Measurements from ENCODE around the gene KANSL1L.
A peak's percentile ranks its signal among the peaks of the same experiment; 100 is the strongest.

Gene KANSL1L

GRCh38 chr2:210002158-210003157 is 168.8 kb downstream of the KANSL1L start, which contains the start of gene RPE:
Gene RPE (plus strand): TSS chr2:210002638. CDS start chr2:210002662, 24 bp downstream.
- Histone ChIP-seq H3K27ac (peak within 1 kb of the TSS; percentile 80), H3K4me1 (ENCODE audit: control insufficient read depth in 1 of 2, insufficient read depth in 1 of 2, low read depth in 1 of 2, low read length in 1 of 2) (peaks cover 40 to 43% of the 10 kb centered on the region in 2 experiments), H3K9me3 (no peaks in the 10 kb centered on the region)

GRCh38 chr2:210000464-210001324 is 170.5 kb downstream of the KANSL1L start:
- no peak overlapping the region for H3K4me3 ChIP-seq (ENCODE audit: low read depth in 1 of 2, low read length in 1 of 2)
- H3K27ac ChIP-seq, result no peak overlapping the region
- TF ChIP-seq CTCF (IDR thresholded peaks at IDR 0.05), result no peak
- no peaks in the 10 kb centered on the region for H3K27me3 ChIP-seq
- no peaks in the 10 kb centered on the region for H3K36me3 ChIP-seq
- no peaks in the 10 kb centered on the region for H3K9me3 ChIP-seq
- peaks cover 39 to 42% of the 10 kb centered on the region in 2 experiments for H3K4me1 ChIP-seq (ENCODE audit: control insufficient read depth in 1 of 2, insufficient read depth in 1 of 2, low read depth in 1 of 2, low read length in 1 of 2)

More at GRCh38 chr2:210002158-210003157, 168.8 kb downstream of the KANSL1L start, which contains the start of gene RPE:
- no peaks in the 10 kb centered on the region for H3K36me3 ChIP-seq
- H3K27me3 ChIP-seq, result no peaks in the 10 kb centered on the region
- peak; percentile 42 for TF ChIP-seq CTCF (IDR thresholded peaks at IDR 0.05)
- H3K4me3 ChIP-seq (ENCODE audit: low read depth in 1 of 2, low read length in 1 of 2), result peak within 1 kb of the TSS; percentile 77 to 96

GRCh38 chr2:209998596-209998995 is 172.6 kb downstream of the KANSL1L start:
- Histone ChIP-seq H3K4me3 (ENCODE audit: low read depth in 1 of 2, low read length in 1 of 2) (no peak overlapping the region), H3K27ac (no peak overlapping the region), H3K36me3 (no peaks in the 10 kb centered on the region), H3K9me3 (no peaks in the 10 kb centered on the region), H3K4me1 (ENCODE audit: control insufficient read depth in 1 of 2, insufficient read depth in 1 of 2, low read depth in 1 of 2, low read length in 1 of 2) (peaks cover 18 to 21% of the 10 kb centered on the region in 2 experiments), H3K27me3 (no peaks in the 10 kb centered on the region)
- no peak for TF ChIP-seq CTCF (IDR thresholded peaks at IDR 0.05)

- Histone ChIP-seq H3K27me3 (no peaks in the 10 kb centered on the region), H3K27ac (no peak overlapping the region), H3K9me3 (no peaks in the 10 kb centered on the region), H3K4me3 (ENCODE audit: low read depth in 1 of 2, low read length in 1 of 2) (no peak overlapping the region), H3K36me3 (no peaks in the 10 kb centered on the region), H3K4me1 (ENCODE audit: control insufficient read depth in 1 of 2, insufficient read depth in 1 of 2, low read depth in 1 of 2, low read length in 1 of 2) (no peaks in the 10 kb centered on the region)
- TF ChIP-seq CTCF (IDR thresholded peaks at IDR 0.05), result no peak
These were observed 177.2 kb downstream of the KANSL1L start for GRCh38 chr2:209993968-209994367.

- Histone ChIP-seq H3K27ac (no peak overlapping the region), H3K9me3 (no peaks in the 10 kb centered on the region), H3K27me3 (no peaks in the 10 kb centered on the region), H3K36me3 (no peaks in the 10 kb centered on the region), H3K4me1 (ENCODE audit: control insufficient read depth in 1 of 2, insufficient read depth in 1 of 2, low read depth in 1 of 2, low read length in 1 of 2) (peaks cover 11 to 22% of the 10 kb centered on the region in 2 experiments), H3K4me3 (ENCODE audit: low read depth in 1 of 2, low read length in 1 of 2) (no peak overlapping the region)
- no peak for TF ChIP-seq CTCF (IDR thresholded peaks at IDR 0.05)
These were observed 180.4 kb downstream of the KANSL1L start for GRCh38 chr2:209990838-209991237.

All from neutrophil (primary cell).